IMR-90 (cell line): ENCODE data around the gene ZBTB22. TPM values are rescaled to one million over a fixed set of nuclear protein-coding genes. Genes with fewer than 3 reads are reported as not detected.

Experiments used
- ATAC-seq: fragments of 200-7000 bp; cut with Tn5 transposase; 2 replicates; pipeline ENCODE4 v1.9.1; 2020; ENCODE audit warnings: low read depth, mild to moderate bottlenecking, moderate library complexity
- BruUV-seq: library from RNA; stranded (reverse); fragments of 400-500 nt; replicated peaks from 2 replicates; lab custom pipeline; 2021; lab: Mats Ljungman, UMichigan
- CTCF ChIA-PET: fragments of 300-600 bp; formaldehyde crosslinking; extraction: SDS; loops from one replicate; lab custom pipeline; 2021; ENCODE audit warnings: antibody characterized with exemption; lab: Yijun Ruan, JAX
- POLR2A ChIA-PET: fragments of 300-600 bp; sonication (Branson Sonifier 250); formaldehyde crosslinking; loops from one replicate; lab custom pipeline; 2022; ENCODE audit warnings: antibody characterized with exemption; ENCODE audit not compliant: unreplicated experiment; lab: Charles Lee
- DNase-seq: peaks from one replicate; pipeline ENCODE4 v3.0.0; 2013
- H2AFZ ChIP-seq: replicated peaks from 2 replicates; pipeline ENCODE3; 2013; ENCODE audit warnings: low read length, mild to moderate bottlenecking; ENCODE audit not compliant: poor library complexity
- H2AK5ac ChIP-seq: 2 replicates; pipeline ENCODE4 v1.6.1; 2013; ENCODE audit warnings: low read depth, low read length, inconsistent platforms
- H2AK9ac ChIP-seq: replicated peaks from 2 replicates; pipeline ENCODE3; 2013; ENCODE audit warnings: mild to moderate bottlenecking, low read depth, low read length, moderate library complexity; ENCODE audit not compliant: poor library complexity
- H2BK120ac ChIP-seq: 2 replicates; pipeline ENCODE4 v1.6.1; 2013; ENCODE audit warnings: low read depth, low read length, inconsistent platforms
- H2BK15ac ChIP-seq: 3 replicates; pipeline ENCODE4 v1.6.1; 2013; ENCODE audit warnings: low read depth, low read length, inconsistent platforms
- H2BK20ac ChIP-seq: 2 replicates; pipeline ENCODE4 v1.6.1; 2013; ENCODE audit warnings: low read depth, mild to moderate bottlenecking, inconsistent platforms, low read length, moderate library complexity
- H2BK5ac ChIP-seq: 2 replicates; pipeline ENCODE4 v1.6.1; 2013; ENCODE audit warnings: mild to moderate bottlenecking, low read depth, low read length, inconsistent platforms; ENCODE audit not compliant: poor library complexity, severe bottlenecking
- H3K14ac ChIP-seq: replicated peaks from 2 replicates; pipeline ENCODE4 v1.6.1; 2013; ENCODE audit warnings: low read depth, low read length, inconsistent platforms
- H3K18ac ChIP-seq: 2 replicates; pipeline ENCODE4 v1.6.1; 2013; ENCODE audit warnings: low read depth, low read length, control low read depth
- H3K23ac ChIP-seq: 2 replicates; pipeline ENCODE4 v1.6.1; 2013; ENCODE audit warnings: low read depth, low read length, inconsistent platforms
- H3K27ac ChIP-seq: 2 replicates; pipeline ENCODE4 v1.5.1; 2013; ENCODE audit warnings: mild to moderate bottlenecking, control low read depth, low read length; ENCODE audit not compliant: insufficient read depth
- H3K27me3 ChIP-seq: 2 replicates; pipeline ENCODE4 v1.6.1; 2013; ENCODE audit warnings: low read length; ENCODE audit not compliant: control insufficient read depth, insufficient read depth
- H3K36me3 ChIP-seq: 2 replicates; pipeline ENCODE4 v1.6.1; 2013; ENCODE audit warnings: low read length, mixed read lengths; ENCODE audit not compliant: control insufficient read depth, insufficient read depth
- H3K4ac ChIP-seq: 2 replicates; pipeline ENCODE4 v1.6.1; 2013; ENCODE audit warnings: low read depth, low read length, inconsistent platforms
- H3K4me1 ChIP-seq: 2 replicates; pipeline ENCODE4 v1.6.1; 2013; ENCODE audit warnings: low read length, mixed read lengths; ENCODE audit not compliant: control insufficient read depth, insufficient read depth
- H3K4me2 ChIP-seq: 2 replicates; pipeline ENCODE4 v1.6.1; 2013; ENCODE audit warnings: low read depth, mild to moderate bottlenecking, control low read depth, low read length, moderate library complexity
- H3K4me3 ChIP-seq: 2 replicates; pipeline ENCODE4 v1.5.1; 2013; ENCODE audit warnings: low read depth, mild to moderate bottlenecking, control low read depth, low read length, moderate library complexity; ENCODE audit not compliant: insufficient read depth
- H3K56ac ChIP-seq: 2 replicates; pipeline ENCODE4 v1.6.1; 2013; ENCODE audit warnings: low read length, inconsistent platforms; ENCODE audit not compliant: insufficient read depth; ENCODE audit errors: extremely low read depth
- H3K79me1 ChIP-seq, 2 experiments: 2 replicates each; pipeline ENCODE4 v1.6.1; 2013; ENCODE audit warnings: low read length in 2 of 2, inconsistent platforms in 1 of 2, low read depth in 1 of 2
- H3K9ac ChIP-seq: 2 replicates; pipeline ENCODE4 v1.6.1; 2013; ENCODE audit warnings: low read depth, low read length, control low read depth
- H3K9me1 ChIP-seq: 2 replicates; pipeline ENCODE4 v1.6.1; 2013; ENCODE audit warnings: low read length, inconsistent platforms; ENCODE audit not compliant: insufficient read depth
- H3K9me3 ChIP-seq: 2 replicates; pipeline ENCODE4 v1.6.1; 2013; ENCODE audit warnings: low read length; ENCODE audit not compliant: control insufficient read depth, insufficient read depth
- H4K20me1 ChIP-seq: 2 replicates; pipeline ENCODE4 v1.6.1; 2013; ENCODE audit warnings: low read length, inconsistent platforms; ENCODE audit not compliant: insufficient read depth
- H4K5ac ChIP-seq: 2 replicates; pipeline ENCODE4 v1.6.1; 2013; ENCODE audit warnings: mild to moderate bottlenecking, low read depth, low read length, control low read depth
- H4K8ac ChIP-seq, 2 experiments: 2 replicates each; pipeline ENCODE4 v1.6.1; 2013; ENCODE audit warnings: low read depth in 2 of 2, low read length in 2 of 2, control low read depth in 1 of 2, inconsistent platforms in 1 of 2
- H4K91ac ChIP-seq: 2 replicates; pipeline ENCODE4 v1.6.1; 2013; ENCODE audit warnings: low read depth, low read length, inconsistent platforms; ENCODE audit not compliant: insufficient read depth
- BHLHE40 ChIP-seq: fragments of 150-350 bp; IDR thresholded peaks from 2 replicates; pipeline ENCODE4 v1.6.1; 2016; ENCODE audit warnings: mild to moderate bottlenecking, low read depth, low read length
- CEBPB ChIP-seq: IDR thresholded peaks from 2 replicates; pipeline ENCODE4 v1.6.1; 2012; ENCODE audit warnings: low read depth, low read length, improper control_type of control experiment
- CHD1 ChIP-seq: IDR thresholded peaks from 2 replicates; pipeline ENCODE4 v1.6.1; 2012; ENCODE audit warnings: low read depth, low read length, improper control_type of control experiment
- FOS ChIP-seq: fragments of 150-350 bp; IDR thresholded peaks from 2 replicates; pipeline ENCODE4 v1.6.1; 2016; ENCODE audit warnings: low read depth, low read length
- MAFK ChIP-seq: IDR thresholded peaks from 2 replicates; pipeline ENCODE4 v1.6.1; 2012; ENCODE audit warnings: low read depth, low read length, improper control_type of control experiment
- MXI1 ChIP-seq: IDR thresholded peaks from 2 replicates; pipeline ENCODE4 v1.6.1; 2012; ENCODE audit warnings: low read depth, mild to moderate bottlenecking, low read length, moderate library complexity, borderline replicate concordance
- NFE2L2 ChIP-seq: fragments of 150-350 bp; IDR thresholded peaks from 2 replicates; pipeline ENCODE4 v1.6.1; 2016; ENCODE audit warnings: low read depth, mild to moderate bottlenecking, low read length
- RAD21 ChIP-seq: IDR thresholded peaks from 2 replicates; pipeline ENCODE4 v1.6.1; 2012; ENCODE audit warnings: low read length, improper control_type of control experiment
- RFX5 ChIP-seq: IDR thresholded peaks from 2 replicates; pipeline ENCODE4 v1.8.0; 2012; ENCODE audit warnings: low read depth, mild to moderate bottlenecking, low read length, moderate library complexity
- SMC3 ChIP-seq: fragments of 150-350 bp; IDR thresholded peaks from 2 replicates; pipeline ENCODE4 v1.6.1; 2016; ENCODE audit warnings: low read depth, mild to moderate bottlenecking, antibody characterized with exemption, low read length, moderate library complexity
- WGBS, 2 experiments: methylation state at CpG; one replicate each; pipeline versions ENCODE4 v1.1.5 to v1.1.7; 2013; ENCODE audit warnings: missing lambda C conversion rate in 2 of 2; ENCODE audit not compliant: insufficient read length in 1 of 2; ENCODE audit errors: extremely low coverage in 2 of 2; 5-methylcytosine and 5-hydroxymethylcytosine counted together
- dilution Hi-C: fragments of 300-500 bp; cut with HindIII; formaldehyde crosslinking; loops from one replicate; pipeline ENCODE4 v1.14.3; 2018; ENCODE audit warnings: low sequenced_read_pairs; ENCODE audit not compliant: unreplicated experiment
- in situ Hi-C: fragments of 300-500 bp; cut with MboI; formaldehyde crosslinking; loops from 3 replicates; pipeline ENCODE4 v1.14.3; 2019; ENCODE audit warnings: low sequenced_read_pairs, inconsistent platforms, mixed read lengths
- intact Hi-C: fragments of 100-400 bp; cut with micrococcal nuclease; formaldehyde crosslinking; loops from 2 replicates; pipeline ENCODE4 v1.10.0; 2022
- polyA plus RNA-seq, 3 experiments: library from polyadenylated mRNA; depleted of rRNA; stranded (reverse); fragments of >200 nt; gene quantifications; 2 replicates each; pipeline ENCODE4 v1.2.3, GENCODE V29; 2012; ENCODE audit warnings: low replicate concordance in 1 of 3
- total RNA-seq: library from RNA; depleted of rRNA; stranded (reverse); fragments of >200 nt; gene quantifications from 2 replicates; pipeline ENCODE4 v1.2.3, GENCODE V29; 2012
- TF ChIP-seq, protein P1 (sequence below): conservative IDR thresholded peaks from 2 replicates; pipeline ENCODE4 v1.5.1; 2012; ENCODE audit warnings: mild to moderate bottlenecking, low read depth, low read length, improper control_type of control experiment
- TF ChIP-seq, protein P2 (sequence below): fragments of 150-350 bp; IDR thresholded peaks from 2 replicates; pipeline ENCODE4 v1.6.1; 2016; ENCODE audit warnings: low read depth, mild to moderate bottlenecking, low read length, moderate library complexity, borderline replicate concordance
- TF ChIP-seq, protein P3 (sequence below): fragments of 150-350 bp; IDR thresholded peaks from 2 replicates; pipeline ENCODE4 v1.6.1; 2017; ENCODE audit warnings: mild to moderate bottlenecking, antibody characterized with exemption, low read length, low read depth

The ZBTB22 gene
- total and polyA plus RNA-seq, 2 of the 4 experiments (the other 2 are of a cell fraction): 6.8 to 13.0 TPM

DNA sequence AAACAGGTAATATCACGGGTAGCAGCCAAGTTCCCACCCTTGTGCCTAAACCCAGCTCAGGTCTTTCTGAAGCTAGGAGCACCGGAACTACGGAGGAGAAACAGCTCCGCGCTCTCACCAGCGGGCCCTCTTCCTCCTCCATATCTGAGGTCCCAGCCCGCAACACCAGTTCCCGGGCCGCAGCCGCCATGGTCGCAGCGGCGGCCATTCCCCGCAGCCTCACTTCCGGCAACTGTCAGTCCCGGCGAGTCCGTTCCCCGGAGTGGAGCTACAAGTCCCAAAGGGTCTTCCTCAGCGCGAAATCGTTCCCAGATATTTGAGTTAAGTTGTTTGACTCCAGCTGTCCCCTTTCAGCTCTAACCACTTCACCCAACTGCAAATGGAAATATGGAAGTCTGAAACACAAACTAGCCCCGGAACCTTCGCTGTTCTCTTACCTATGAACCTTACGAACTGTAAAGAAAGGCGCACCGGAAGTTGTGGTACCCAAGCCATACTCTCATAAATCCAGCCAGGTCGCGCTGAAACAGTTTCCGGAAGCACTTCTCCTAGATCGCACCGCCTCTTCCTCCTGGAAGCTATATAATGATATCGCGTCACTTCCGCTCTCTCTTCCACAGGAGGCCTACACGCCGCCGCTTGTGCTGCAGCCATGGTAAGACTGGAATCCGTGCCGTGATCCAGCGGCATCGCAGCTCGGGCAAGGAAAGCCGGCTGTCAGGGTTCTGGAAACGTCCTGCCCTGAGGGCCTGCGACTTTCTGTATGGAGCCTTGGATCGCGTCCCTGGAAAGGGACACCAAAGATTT lies 45.9 kb downstream of the ZBTB22 start, which contains the start of the genes RPS18 and VPS52:
RPS18 (plus strand) TSS at position 608 of the 807 bp plus-strand sequence; CDS start at position 653, 45 bp downstream.
VPS52 (minus strand) TSS at position 409 of the 807 bp plus-strand sequence; CDS start at position 208, 201 bp downstream.
- Histone ChIP-seq H3K4me1 (peaks cover 13% of the 10 kb centered on the region), H3K23ac (peak within 1 kb of the TSS; percentile 96), H3K9me1 (peaks cover 9% of the 10 kb centered on the region), H2BK20ac (peak within 1 kb of the TSS; percentile 94), H2BK5ac (peak within 1 kb of the TSS; percentile 92), H3K56ac (peak within 1 kb of the TSS; percentile 100), H3K4me2 (peak within 1 kb of the TSS; percentile 84), H4K5ac (peak within 1 kb of the TSS; percentile 94), H3K14ac (peak within 1 kb of the TSS; percentile 95), H3K27ac (peak within 1 kb of the TSS; percentile 89), H2AK5ac (peak within 1 kb of the TSS; percentile 98), H4K91ac (peak within 1 kb of the TSS; percentile 98), H3K9me3 (no peaks in the 10 kb centered on the region), H3K18ac (peak within 1 kb of the TSS; percentile 85), H4K8ac (peak within 1 kb of the TSS; percentile 99), H3K4ac (peak within 1 kb of the TSS; percentile 95), H3K27me3 (no peaks in the 10 kb centered on the region), H2BK120ac (peak within 1 kb of the TSS; percentile 97), H4K20me1 (peaks cover 48% of the 10 kb centered on the region), H3K9ac (peak within 1 kb of the TSS; percentile 95), H2AK9ac (peak within 1 kb of the TSS; percentile 99), H2BK15ac (peak within 1 kb of the TSS; percentile 91; the same call in 1 of the 3 replicates), H2AFZ (peak within 1 kb of the TSS; percentile 98), H3K4me3 (peak within 1 kb of the TSS; percentile 71), H3K36me3 (peaks cover 59% of the 10 kb centered on the region), H3K79me1 (peaks cover 28 to 60% of the 10 kb centered on the region in 2 experiments)
- 0% methylated on average over 16 of the region's 48 CpGs; no CpG with 5 or more reads in 1 of the 2 experiments for WGBS, 2 experiments
- peak; percentile 81 for ATAC-seq
- intact Hi-C loops (no loop called here), dilution Hi-C loops (no loop called here), in situ Hi-C loops (no loop called here)
- no TSS peak for BruUV-seq
- peak; percentile 100 for DNase-seq
- POLR2A ChIA-PET: interaction anchor here (0.5 to 1.2 kb wide), 4 partner anchors 9 to 64 kb away, joined by 3 to 7 read pairs (median 4); partner anchors contain the start of gene RING1
- CTCF ChIA-PET: no interaction called here
- no peak for TF ChIP-seq MAFK
- TF ChIP-seq MXI1: peak; percentile 96
- TF ChIP-seq CHD1: 0 out of 2 replicates have a peak, but pooled peaks have one; percentile 57
- 0 out of 2 replicates have a peak, but pooled peaks have one; percentile 0 for TF ChIP-seq SMC3
- TF ChIP-seq, protein P1, sequence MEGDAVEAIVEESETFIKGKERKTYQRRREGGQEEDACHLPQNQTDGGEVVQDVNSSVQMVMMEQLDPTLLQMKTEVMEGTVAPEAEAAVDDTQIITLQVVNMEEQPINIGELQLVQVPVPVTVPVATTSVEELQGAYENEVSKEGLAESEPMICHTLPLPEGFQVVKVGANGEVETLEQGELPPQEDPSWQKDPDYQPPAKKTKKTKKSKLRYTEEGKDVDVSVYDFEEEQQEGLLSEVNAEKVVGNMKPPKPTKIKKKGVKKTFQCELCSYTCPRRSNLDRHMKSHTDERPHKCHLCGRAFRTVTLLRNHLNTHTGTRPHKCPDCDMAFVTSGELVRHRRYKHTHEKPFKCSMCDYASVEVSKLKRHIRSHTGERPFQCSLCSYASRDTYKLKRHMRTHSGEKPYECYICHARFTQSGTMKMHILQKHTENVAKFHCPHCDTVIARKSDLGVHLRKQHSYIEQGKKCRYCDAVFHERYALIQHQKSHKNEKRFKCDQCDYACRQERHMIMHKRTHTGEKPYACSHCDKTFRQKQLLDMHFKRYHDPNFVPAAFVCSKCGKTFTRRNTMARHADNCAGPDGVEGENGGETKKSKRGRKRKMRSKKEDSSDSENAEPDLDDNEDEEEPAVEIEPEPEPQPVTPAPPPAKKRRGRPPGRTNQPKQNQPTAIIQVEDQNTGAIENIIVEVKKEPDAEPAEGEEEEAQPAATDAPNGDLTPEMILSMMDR: no peak
- TF ChIP-seq BHLHE40: no peak
- TF ChIP-seq, protein P2, sequence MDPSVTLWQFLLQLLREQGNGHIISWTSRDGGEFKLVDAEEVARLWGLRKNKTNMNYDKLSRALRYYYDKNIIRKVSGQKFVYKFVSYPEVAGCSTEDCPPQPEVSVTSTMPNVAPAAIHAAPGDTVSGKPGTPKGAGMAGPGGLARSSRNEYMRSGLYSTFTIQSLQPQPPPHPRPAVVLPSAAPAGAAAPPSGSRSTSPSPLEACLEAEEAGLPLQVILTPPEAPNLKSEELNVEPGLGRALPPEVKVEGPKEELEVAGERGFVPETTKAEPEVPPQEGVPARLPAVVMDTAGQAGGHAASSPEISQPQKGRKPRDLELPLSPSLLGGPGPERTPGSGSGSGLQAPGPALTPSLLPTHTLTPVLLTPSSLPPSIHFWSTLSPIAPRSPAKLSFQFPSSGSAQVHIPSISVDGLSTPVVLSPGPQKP: no peak
- no peak for TF ChIP-seq NFE2L2
- 0 out of 2 replicates have a peak, but pooled peaks have one; percentile 55 for TF ChIP-seq RFX5
- TF ChIP-seq RAD21: no peak
- TF ChIP-seq FOS: no peak
- TF ChIP-seq, protein P3, sequence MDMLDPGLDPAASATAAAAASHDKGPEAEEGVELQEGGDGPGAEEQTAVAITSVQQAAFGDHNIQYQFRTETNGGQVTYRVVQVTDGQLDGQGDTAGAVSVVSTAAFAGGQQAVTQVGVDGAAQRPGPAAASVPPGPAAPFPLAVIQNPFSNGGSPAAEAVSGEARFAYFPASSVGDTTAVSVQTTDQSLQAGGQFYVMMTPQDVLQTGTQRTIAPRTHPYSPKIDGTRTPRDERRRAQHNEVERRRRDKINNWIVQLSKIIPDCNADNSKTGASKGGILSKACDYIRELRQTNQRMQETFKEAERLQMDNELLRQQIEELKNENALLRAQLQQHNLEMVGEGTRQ: no peak
- TF ChIP-seq CEBPB: no peak
